ENCODE measurements around the gene SIM1.

SIM1 gene

GRCh38 chr6:100388868-100389519 lies 75.7 kb downstream of the SIM1 start:
- no peaks in the 10 kb centered on the region for H3K36me3 ChIP-seq
- H3K4me2 ChIP-seq, result no peak overlapping the region
- H3K9me3 ChIP-seq, result no peaks in the 10 kb centered on the region
- no peak for TF ChIP-seq Cebpa-rat (IDR thresholded peaks at IDR 0.05)
- no peaks in the 10 kb centered on the region for H3K4me1 ChIP-seq
- H4K20me1 ChIP-seq, result no peaks in the 10 kb centered on the region
- H3K27me3 ChIP-seq, result no peaks in the 10 kb centered on the region
- H3K27ac ChIP-seq, result no peak overlapping the region
- no peak overlapping the region for H3K4me3 ChIP-seq
- H3K9ac ChIP-seq, result no peak overlapping the region

GRCh38 chr6:100382767-100383195 lies 81.9 kb downstream of the SIM1 start:
- H3K4me2 ChIP-seq, result no peak overlapping the region

GRCh38 chr6:100382031-100382430 lies 82.7 kb downstream of the SIM1 start:
- H3K27ac ChIP-seq, result no peak overlapping the region
- H3K9ac ChIP-seq, result no peak overlapping the region
- H3K27me3 ChIP-seq, result no peaks in the 10 kb centered on the region
- no peak for TF ChIP-seq Cebpa-rat (IDR thresholded peaks at IDR 0.05)
- no peaks in the 10 kb centered on the region for H3K4me1 ChIP-seq
- H3K36me3 ChIP-seq, result no peaks in the 10 kb centered on the region
- no peak overlapping the region for H3K4me3 ChIP-seq
- no peaks in the 10 kb centered on the region for H3K9me3 ChIP-seq
- no peaks in the 10 kb centered on the region for H4K20me1 ChIP-seq
- no peak overlapping the region for H3K4me2 ChIP-seq

More at GRCh38 chr6:100382767-100383195, 81.9 kb downstream of the SIM1 start:
- Histone ChIP-seq H4K20me1 (no peaks in the 10 kb centered on the region), H3K36me3 (no peaks in the 10 kb centered on the region), H3K9me3 (no peaks in the 10 kb centered on the region), H3K4me3 (no peak overlapping the region), H3K27ac (no peak overlapping the region), H3K9ac (no peak overlapping the region), H3K27me3 (no peaks in the 10 kb centered on the region), H3K4me1 (no peaks in the 10 kb centered on the region)
- TF ChIP-seq Cebpa-rat (IDR thresholded peaks at IDR 0.05), result no peak

- Histone ChIP-seq H3K4me1 (no peaks in the 10 kb centered on the region; the same call in 1 of the 2 replicates), H3K9me3 (no peaks in the 10 kb centered on the region), H3K36me3 (no peaks in the 10 kb centered on the region), H3K4me2 (no peak overlapping the region), H4K20me1 (no peaks in the 10 kb centered on the region), H3K4me3 (no peak overlapping the region), H3K27me3 (no peaks in the 10 kb centered on the region), H3K9ac (no peak overlapping the region), H3K27ac (no peak overlapping the region)
- TF ChIP-seq Cebpa-rat (IDR thresholded peaks at IDR 0.05), result no peak
Measured at GRCh38 chr6:100381111-100381510, 83.6 kb downstream of the SIM1 start.

- no peak overlapping the region for H3K9ac ChIP-seq
- H3K36me3 ChIP-seq, result no peaks in the 10 kb centered on the region
- no peaks in the 10 kb centered on the region for H3K27me3 ChIP-seq
- H4K20me1 ChIP-seq, result no peaks in the 10 kb centered on the region
- no peaks in the 10 kb centered on the region; the same call in 1 of the 2 replicates for H3K4me1 ChIP-seq
- H3K4me2 ChIP-seq, result no peak overlapping the region
- H3K27ac ChIP-seq, result no peak overlapping the region
- TF ChIP-seq Cebpa-rat (IDR thresholded peaks at IDR 0.05), result no peak
- H3K4me3 ChIP-seq, result no peak overlapping the region
- H3K9me3 ChIP-seq, result no peaks in the 10 kb centered on the region
Measured at GRCh38 chr6:100379386-100379785, 85.3 kb downstream of the SIM1 start.

- H3K27me3 ChIP-seq, result no peaks in the 10 kb centered on the region
- H3K4me3 ChIP-seq, result no peak overlapping the region
- H4K20me1 ChIP-seq, result no peaks in the 10 kb centered on the region
- no peak overlapping the region for H3K9ac ChIP-seq
- H3K36me3 ChIP-seq, result no peaks in the 10 kb centered on the region
- no peaks in the 10 kb centered on the region; the same call in 1 of the 2 replicates for H3K4me1 ChIP-seq
- no peak overlapping the region for H3K4me2 ChIP-seq
- TF ChIP-seq Cebpa-rat (IDR thresholded peaks at IDR 0.05), result no peak
- H3K9me3 ChIP-seq, result no peaks in the 10 kb centered on the region
- no peak overlapping the region for H3K27ac ChIP-seq
Measured at GRCh38 chr6:100378576-100378975, 86.1 kb downstream of the SIM1 start.

- Histone ChIP-seq H4K20me1 (no peaks in the 10 kb centered on the region), H3K4me1 (no peaks in the 10 kb centered on the region; the same call in 1 of the 2 replicates), H3K36me3 (no peaks in the 10 kb centered on the region), H3K27ac (no peak overlapping the region), H3K4me3 (no peak overlapping the region), H3K4me2 (no peak overlapping the region), H3K27me3 (no peaks in the 10 kb centered on the region), H3K9me3 (no peaks in the 10 kb centered on the region), H3K9ac (no peak overlapping the region)
- no peak for TF ChIP-seq Cebpa-rat (IDR thresholded peaks at IDR 0.05)
Measured at GRCh38 chr6:100376103-100376502, 88.6 kb downstream of the SIM1 start.

- H3K4me1 ChIP-seq, result no peaks in the 10 kb centered on the region; the same call in 1 of the 2 replicates
- no peaks in the 10 kb centered on the region for H3K27me3 ChIP-seq
- H4K20me1 ChIP-seq, result no peaks in the 10 kb centered on the region
- H3K9ac ChIP-seq, result no peak overlapping the region
- no peaks in the 10 kb centered on the region for H3K36me3 ChIP-seq
- no peak overlapping the region for H3K27ac ChIP-seq
- no peak overlapping the region for H3K4me2 ChIP-seq
- no peak overlapping the region for H3K4me3 ChIP-seq
- TF ChIP-seq Cebpa-rat (IDR thresholded peaks at IDR 0.05), result no peak
- no peaks in the 10 kb centered on the region for H3K9me3 ChIP-seq
Measured at GRCh38 chr6:100372326-100373091, 92.2 kb downstream of the SIM1 start.

GRCh38 chr6:100371591-100371990 lies 93.1 kb downstream of the SIM1 start:
- no peak overlapping the region for H3K4me2 ChIP-seq
- no peak overlapping the region for H3K9ac ChIP-seq
- H3K27ac ChIP-seq, result no peak overlapping the region
- no peaks in the 10 kb centered on the region for H3K27me3 ChIP-seq
- H3K4me1 ChIP-seq, result no peaks in the 10 kb centered on the region; the same call in 1 of the 2 replicates
- H3K9me3 ChIP-seq, result no peaks in the 10 kb centered on the region
- no peaks in the 10 kb centered on the region for H4K20me1 ChIP-seq
- no peak overlapping the region for H3K4me3 ChIP-seq
- TF ChIP-seq Cebpa-rat (IDR thresholded peaks at IDR 0.05), result no peak
- no peaks in the 10 kb centered on the region for H3K36me3 ChIP-seq

GRCh38 chr6:100370265-100370664 lies 94.5 kb downstream of the SIM1 start:
- H3K27me3 ChIP-seq, result no peaks in the 10 kb centered on the region
- no peak overlapping the region for H3K9ac ChIP-seq
- H3K36me3 ChIP-seq, result no peaks in the 10 kb centered on the region
- H3K9me3 ChIP-seq, result no peaks in the 10 kb centered on the region
- no peak overlapping the region for H3K4me3 ChIP-seq
- no peak for TF ChIP-seq Cebpa-rat (IDR thresholded peaks at IDR 0.05)
- H3K27ac ChIP-seq, result no peak overlapping the region
- no peaks in the 10 kb centered on the region for H3K4me1 ChIP-seq
- H3K4me2 ChIP-seq, result no peak overlapping the region
- no peaks in the 10 kb centered on the region for H4K20me1 ChIP-seq

All from BLaER1 (cell line).